GM13976 (cell line): ENCODE data around the gene PRICKLE3.

ENCODE experiments used
- DNase-seq: peaks from one replicate; pipeline ENCODE4 v3.0.0; 2012; ENCODE audit warnings: low spot score
- CTCF ChIP-seq: IDR thresholded peaks from 2 replicates; pipeline ENCODE4 v1.5.1; 2012; ENCODE audit warnings: borderline replicate concordance, mild to moderate bottlenecking; ENCODE audit not compliant: insufficient read depth; ENCODE audit errors: extremely low read depth, missing control alignments, control extremely low read depth
- in situ Hi-C: fragments of 300-500 bp; cut with MboI; formaldehyde crosslinking; loops from one replicate; pipeline ENCODE4 v1.12.0; 2022; ENCODE audit warnings: low sequenced_read_pairs, mixed read lengths, inconsistent platforms; ENCODE audit not compliant: unreplicated experiment

Gene PRICKLE3

GRCh38 chrX:49172280-49172780 is 13.8 kb downstream of the PRICKLE3 start:
- TF ChIP-seq CTCF: no peak
- peak; percentile 70 for DNase-seq

DNA sequence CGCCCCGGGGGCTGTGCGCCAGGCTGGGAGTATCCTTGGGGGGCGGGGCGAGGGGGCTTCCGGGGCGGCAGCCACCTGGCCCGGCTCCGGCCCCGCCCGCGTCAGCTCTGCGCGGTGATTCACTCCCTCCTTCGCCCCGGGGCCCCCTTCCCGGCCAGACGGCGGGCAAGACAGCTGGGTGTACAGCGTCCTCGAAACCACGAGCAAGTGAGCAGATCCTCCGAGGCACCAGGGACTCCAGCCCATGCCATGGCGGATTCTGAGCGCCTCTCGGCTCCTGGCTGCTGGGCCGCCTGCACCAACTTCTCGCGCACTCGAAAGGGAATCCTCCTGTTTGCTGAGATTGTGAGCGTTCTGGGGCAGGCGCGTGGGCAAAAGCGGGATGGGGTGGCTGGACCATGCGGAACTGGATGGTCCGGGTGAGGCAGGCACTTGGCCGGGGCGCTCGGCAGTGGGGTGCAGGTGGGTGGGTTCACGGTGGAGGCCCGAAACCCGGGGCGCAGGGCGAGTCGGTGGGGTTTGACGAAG is 14.4 kb downstream of the PRICKLE3 start, which contains the start of gene PLP2:
TSS of gene PLP2 (plus strand) at position 147 of the 528 bp plus-strand sequence. CDS start at position 250, 103 bp downstream.
- in situ Hi-C loops: no loop called here
- DNase-seq: peak; percentile 59
- TF ChIP-seq CTCF: no peak

More at GRCh38 chrX:49172280-49172780, 13.8 kb downstream of the PRICKLE3 start:
- in situ Hi-C loops: no loop called here

GRCh38 chrX:49167740-49168108 is 18.4 kb downstream of the PRICKLE3 start:
- in situ Hi-C loops: no loop called here

GRCh38 chrX:49166914-49167739 is 19.0 kb downstream of the PRICKLE3 start:
- no peak for TF ChIP-seq CTCF
- in situ Hi-C loops: no loop called here
- no peak for DNase-seq

More at GRCh38 chrX:49167740-49168108, 18.4 kb downstream of the PRICKLE3 start:
- no peak for TF ChIP-seq CTCF
- DNase-seq: no peak

- TF ChIP-seq CTCF: no peak
- in situ Hi-C loops: no loop called here
- no peak for DNase-seq
Measured at GRCh38 chrX:49165901-49166881, 20.0 kb downstream of the PRICKLE3 start.
